Large intestine (tissue), 3 donors: ENCODE results near the gene PMAIP1. TPM values are rescaled to one million over a fixed set of nuclear protein-coding genes. Genes with fewer than 3 reads are reported as not detected.

ENCODE experiments used
- DNase-seq, 2 donors: peaks; one replicate each; pipeline versions ENCODE4 v3.0.0 to v3.0.0-alpha.2; 2013
- H3K27ac ChIP-seq: one replicate; pipeline ENCODE4 v1.5.1; 2013; ENCODE audit warnings: low read length
- H3K27me3 ChIP-seq: 2 replicates; pipeline ENCODE4 v1.6.1; 2013; ENCODE audit warnings: low read length; ENCODE audit not compliant: control insufficient read depth, insufficient read depth
- H3K36me3 ChIP-seq: 2 replicates; pipeline ENCODE4 v1.6.1; 2013; ENCODE audit warnings: low read length; ENCODE audit not compliant: control insufficient read depth, insufficient read depth
- H3K4me1 ChIP-seq: one replicate; pipeline ENCODE4 v1.6.1; 2013; ENCODE audit warnings: low read length; ENCODE audit not compliant: control insufficient read depth, insufficient read depth
- H3K4me3 ChIP-seq: one replicate; pipeline ENCODE4 v1.5.1; 2013; ENCODE audit warnings: low read length
- H3K9me3 ChIP-seq: one replicate; pipeline ENCODE4 v1.6.1; 2013; ENCODE audit warnings: mild to moderate bottlenecking, low read depth, low read length, moderate library complexity; ENCODE audit not compliant: control insufficient read depth
- WGBS: methylation state at CpG from one replicate; pipeline ENCODE4 v1.1.5; 2013; ENCODE audit warnings: low lambda C conversion rate; ENCODE audit not compliant: insufficient coverage; 5-methylcytosine and 5-hydroxymethylcytosine counted together
- polyA plus RNA-seq: library from polyadenylated mRNA; unstranded; fragments of 120-200 nt; gene quantifications from one replicate; pipeline ENCODE4 v1.2.1, GENCODE V29; 2013

PMAIP1 gene
- polyA plus RNA-seq, 1 donor, result 10.4 TPM

- Histone ChIP-seq H3K9me3 (no peaks in the 10 kb centered on the region), H3K36me3 (peaks cover 2% of the 10 kb centered on the region), H3K4me3 (no peak overlapping the region), H3K4me1 (peaks cover 5% of the 10 kb centered on the region), H3K27me3 (peaks cover 32% of the 10 kb centered on the region), H3K27ac (no peak overlapping the region)
- no peak for DNase-seq
- WGBS, result 90% methylated on average over 2 of the region's 8 CpGs
Observed at GRCh38 chr18:59902131-59902992, 2.6 kb downstream of the PMAIP1 start.

DNA sequence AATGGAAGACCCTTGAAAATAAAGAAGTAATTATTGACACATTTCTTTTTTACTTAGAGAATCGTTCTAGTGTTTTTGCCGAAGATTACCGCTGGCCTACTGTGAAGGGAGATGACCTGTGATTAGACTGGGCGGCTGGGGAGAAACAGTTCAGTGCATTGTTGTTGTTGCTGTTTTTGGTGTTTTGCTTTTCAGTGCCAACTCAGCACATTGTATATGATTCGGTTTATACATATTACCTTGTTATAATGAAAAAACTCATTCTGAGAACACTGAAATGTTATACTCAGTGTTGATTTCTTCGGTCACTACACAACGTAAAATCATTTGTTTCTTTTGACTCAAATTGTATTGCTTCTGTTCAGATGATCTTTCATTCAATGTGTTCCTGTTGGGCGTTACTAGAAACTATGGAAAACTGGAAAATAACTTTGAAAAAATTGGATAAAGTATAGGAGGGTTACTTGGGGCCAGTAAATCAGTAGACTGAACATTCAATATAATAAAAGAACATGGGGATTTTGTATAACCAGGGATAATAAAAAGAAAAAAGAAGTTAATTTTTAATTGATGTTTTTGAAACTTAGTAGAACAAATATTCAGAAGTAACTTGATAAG lies 3.3 kb downstream of the PMAIP1 start:
- DNase-seq, result no peak

DNA sequence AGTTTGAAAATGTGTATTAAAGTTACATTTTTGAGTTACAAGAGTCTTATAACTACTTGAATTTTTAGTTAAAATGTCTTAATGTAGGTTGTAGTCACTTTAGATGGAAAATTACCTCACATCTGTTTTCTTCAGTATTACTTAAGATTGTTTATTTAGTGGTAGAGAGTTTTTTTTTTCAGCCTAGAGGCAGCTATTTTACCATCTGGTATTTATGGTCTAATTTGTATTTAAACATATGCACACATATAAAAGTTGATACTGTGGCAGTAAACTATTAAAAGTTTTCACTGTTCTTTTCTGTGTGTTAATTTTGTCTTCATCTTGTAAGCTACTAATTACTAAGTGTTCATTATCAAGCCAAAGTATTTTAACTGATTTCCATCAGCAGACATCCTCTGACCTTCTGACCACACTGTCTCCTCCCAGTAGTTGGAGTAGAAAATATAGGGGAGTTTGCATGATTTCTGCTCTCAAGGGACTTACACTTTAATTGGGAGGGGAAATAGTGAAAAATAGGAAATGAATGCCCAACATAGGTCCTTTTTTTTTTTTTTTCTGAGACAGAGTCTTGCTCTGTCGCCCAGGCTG lies 4.3 kb downstream of the PMAIP1 start:
- H3K27me3 ChIP-seq, result peaks cover 20% of the 10 kb centered on the region
- H3K36me3 ChIP-seq, result peaks cover 2% of the 10 kb centered on the region
- no peak for DNase-seq
- no peaks in the 10 kb centered on the region for H3K4me1 ChIP-seq
- H3K4me3 ChIP-seq, result no peak overlapping the region
- H3K9me3 ChIP-seq, result no peaks in the 10 kb centered on the region
- no peak overlapping the region for H3K27ac ChIP-seq
- no CpG with 5 or more reads among the region's 1 CpG for WGBS

More for the DNA sequence above, 3.3 kb downstream of the PMAIP1 start:
- Histone ChIP-seq H3K36me3 (peaks cover 2% of the 10 kb centered on the region), H3K4me1 (peaks cover 5% of the 10 kb centered on the region), H3K27me3 (peaks cover 28% of the 10 kb centered on the region), H3K4me3 (no peak overlapping the region), H3K27ac (no peak overlapping the region), H3K9me3 (no peaks in the 10 kb centered on the region)
- 94% methylated on average over 3 of the region's 8 CpGs for WGBS

- DNase-seq, result no peak
- H3K4me1 ChIP-seq, result no peaks in the 10 kb centered on the region
- no CpG with 5 or more reads among the region's 4 CpGs for WGBS
- peaks cover 2% of the 10 kb centered on the region for H3K36me3 ChIP-seq
- no peaks in the 10 kb centered on the region for H3K9me3 ChIP-seq
- H3K27ac ChIP-seq, result no peak overlapping the region
- no peak overlapping the region for H3K4me3 ChIP-seq
- peaks cover 7% of the 10 kb centered on the region for H3K27me3 ChIP-seq
Observed at GRCh38 chr18:59905686-59906091, 5.9 kb downstream of the PMAIP1 start.

DNA sequence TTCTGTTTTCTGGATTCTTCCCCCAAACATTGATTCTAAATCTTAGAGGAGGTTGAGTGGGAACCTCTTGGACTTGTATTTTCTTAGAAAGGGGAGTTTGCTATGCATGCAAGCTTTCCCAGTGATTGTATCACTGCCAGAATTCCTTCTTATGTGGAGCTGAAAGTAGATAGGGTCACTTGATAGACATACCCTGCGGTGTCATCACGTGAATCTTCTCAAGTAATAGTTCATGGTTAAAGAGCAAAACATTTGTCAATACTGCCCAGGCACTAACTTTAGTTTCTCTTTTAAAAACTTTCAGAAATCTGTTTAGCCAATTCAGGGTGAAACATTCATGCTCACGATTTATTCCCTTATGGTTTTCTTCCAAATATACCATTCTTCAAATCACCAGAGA lies 6.4 kb downstream of the PMAIP1 start:
- Histone ChIP-seq H3K9me3 (no peaks in the 10 kb centered on the region), H3K27me3 (peaks cover 3% of the 10 kb centered on the region), H3K36me3 (peaks cover 2% of the 10 kb centered on the region), H3K27ac (no peak overlapping the region), H3K4me1 (no peaks in the 10 kb centered on the region), H3K4me3 (no peak overlapping the region)
- WGBS, result 83% methylated on average over 1 of the region's 3 CpGs
- no peak for DNase-seq

GRCh38 chr18:59907172-59907571 lies 7.4 kb downstream of the PMAIP1 start:
- Histone ChIP-seq H3K27ac (no peak overlapping the region), H3K4me1 (no peaks in the 10 kb centered on the region), H3K4me3 (no peak overlapping the region), H3K9me3 (no peaks in the 10 kb centered on the region), H3K27me3 (peaks cover 3% of the 10 kb centered on the region), H3K36me3 (peaks cover 2% of the 10 kb centered on the region)
- no peak for DNase-seq
- 82% methylated on average over 3 of the region's 5 CpGs for WGBS

DNA sequence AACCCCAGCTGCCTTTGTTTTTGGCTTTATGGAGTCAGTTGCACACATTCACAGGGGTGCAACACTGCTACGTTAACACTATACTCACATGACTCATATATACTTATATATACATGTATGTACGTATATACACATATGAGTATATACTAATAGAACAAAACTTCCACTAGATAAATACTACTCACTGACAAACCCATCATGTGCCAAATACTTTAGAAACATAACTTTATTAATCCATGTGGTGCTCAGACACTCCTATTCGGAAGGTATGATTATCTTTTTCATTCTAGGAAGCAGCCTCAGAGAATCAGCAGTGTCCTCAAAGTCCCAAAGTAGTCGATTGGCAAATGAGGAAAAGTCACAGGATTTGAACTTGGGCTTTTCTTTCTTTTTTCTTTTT lies 7.9 kb downstream of the PMAIP1 start:
- Histone ChIP-seq H3K4me3 (no peak overlapping the region), H3K9me3 (no peaks in the 10 kb centered on the region), H3K36me3 (peaks cover 2% of the 10 kb centered on the region), H3K4me1 (no peaks in the 10 kb centered on the region), H3K27me3 (no peaks in the 10 kb centered on the region), H3K27ac (no peak overlapping the region)
- no peak for DNase-seq
- WGBS, result 100% methylated on average over 2 of the region's 4 CpGs

- H3K4me1 ChIP-seq, result no peaks in the 10 kb centered on the region
- DNase-seq, result no peak
- H3K27me3 ChIP-seq, result no peaks in the 10 kb centered on the region
- no peak overlapping the region for H3K4me3 ChIP-seq
- 60% methylated on average over 3 of the region's 7 CpGs for WGBS
- no peak overlapping the region for H3K27ac ChIP-seq
- no peaks in the 10 kb centered on the region for H3K9me3 ChIP-seq
- no peaks in the 10 kb centered on the region for H3K36me3 ChIP-seq
Observed at GRCh38 chr18:59908799-59909198, 9.0 kb downstream of the PMAIP1 start.

DNA sequence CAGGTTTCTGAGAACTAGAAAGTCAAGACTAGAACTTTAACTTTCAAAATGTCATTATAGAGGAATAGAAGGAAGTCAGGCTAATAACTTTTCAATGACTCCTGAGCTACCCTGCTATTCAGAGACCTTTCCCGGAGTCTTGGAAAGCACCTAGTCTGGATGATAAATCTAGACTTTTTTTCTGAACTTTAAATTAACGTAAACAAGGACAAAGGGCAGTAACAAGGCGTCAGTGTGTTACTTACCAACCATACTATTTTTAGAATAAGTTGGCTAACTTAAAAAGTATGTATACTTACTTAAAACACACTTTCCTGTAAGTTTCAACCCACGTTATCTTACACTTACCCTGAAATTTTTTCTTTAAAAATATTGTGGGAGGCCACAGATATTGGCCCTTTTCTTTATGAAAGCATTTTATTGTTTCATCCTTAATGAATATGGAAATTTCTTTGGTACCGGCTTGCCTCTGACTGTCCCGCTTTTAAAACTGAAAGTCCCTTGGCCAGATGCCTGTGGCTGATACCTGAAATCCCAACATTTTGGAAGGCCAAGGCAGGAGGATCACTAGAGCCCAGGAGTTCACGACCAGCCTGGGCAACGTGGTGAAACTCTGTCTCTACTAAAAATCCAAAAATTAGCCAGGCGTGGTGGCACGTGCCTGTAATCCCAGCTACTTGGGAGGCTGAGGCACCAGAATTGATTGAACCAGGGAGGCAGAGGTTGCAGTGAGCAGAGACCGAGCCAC lies 9.7 kb downstream of the PMAIP1 start:
- no peaks in the 10 kb centered on the region for H3K36me3 ChIP-seq
- no peaks in the 10 kb centered on the region for H3K4me1 ChIP-seq
- 60% methylated on average over 1 of the region's 11 CpGs for WGBS
- H3K9me3 ChIP-seq, result no peaks in the 10 kb centered on the region
- no peak overlapping the region for H3K27ac ChIP-seq
- H3K4me3 ChIP-seq, result no peak overlapping the region
- no peaks in the 10 kb centered on the region for H3K27me3 ChIP-seq
- DNase-seq, result peak in 1 of 2 donors; percentile 56

DNA sequence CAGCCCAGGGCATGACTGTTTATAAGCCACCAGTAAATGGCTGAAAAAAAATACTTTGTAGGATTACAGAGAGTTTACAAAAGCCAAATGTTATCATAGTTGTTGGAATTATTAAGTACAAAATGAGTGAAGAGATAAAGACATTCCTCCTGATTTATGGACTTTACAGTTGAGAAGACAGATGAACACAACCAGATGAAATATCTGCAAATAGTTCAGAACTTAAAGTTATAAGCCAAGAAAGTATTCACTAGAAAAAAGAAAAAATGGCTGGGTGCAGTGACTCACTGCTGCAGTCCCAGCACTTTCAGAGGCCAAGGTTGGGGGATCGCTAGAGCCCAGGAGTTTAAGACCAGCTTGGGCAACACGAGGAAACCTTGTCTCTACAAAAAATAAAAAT lies 11.2 kb downstream of the PMAIP1 start:
- H3K9me3 ChIP-seq, result no peaks in the 10 kb centered on the region
- no peak overlapping the region for H3K4me3 ChIP-seq
- no peaks in the 10 kb centered on the region for H3K36me3 ChIP-seq
- DNase-seq, result no peak
- no peaks in the 10 kb centered on the region for H3K4me1 ChIP-seq
- no peak overlapping the region for H3K27ac ChIP-seq
- no peaks in the 10 kb centered on the region for H3K27me3 ChIP-seq
- no CpG with 5 or more reads among the region's 2 CpGs for WGBS
